Measurements from ENCODE around the gene ARFGAP3. TPM values are rescaled to one million over a fixed set of nuclear protein-coding genes. Genes with fewer than 3 reads are reported as not detected.

Gene ARFGAP3
- polyA plus RNA-seq, 1 experiment, result 79.5 TPM

GRCh38 chr22:42805998-42806830 lies 50.9 kb downstream of the ARFGAP3 start:
- POLR2A ChIA-PET, result no interaction called here
- H3K4me3 ChIP-seq (ENCODE audit: low read depth, low read length), result no peak overlapping the region
- no peaks in the 10 kb centered on the region for H3K27me3 ChIP-seq (ENCODE audit: control insufficient read depth, insufficient read depth, low read length)
- CTCF ChIA-PET, result interaction anchor here (0.8 to 2.4 kb wide), 3 partner anchors 10 to 20 kb away, joined by 4 to 10 read pairs (median 7); no protein-coding TSS in a partner anchor
- TF ChIP-seq, protein P1, sequence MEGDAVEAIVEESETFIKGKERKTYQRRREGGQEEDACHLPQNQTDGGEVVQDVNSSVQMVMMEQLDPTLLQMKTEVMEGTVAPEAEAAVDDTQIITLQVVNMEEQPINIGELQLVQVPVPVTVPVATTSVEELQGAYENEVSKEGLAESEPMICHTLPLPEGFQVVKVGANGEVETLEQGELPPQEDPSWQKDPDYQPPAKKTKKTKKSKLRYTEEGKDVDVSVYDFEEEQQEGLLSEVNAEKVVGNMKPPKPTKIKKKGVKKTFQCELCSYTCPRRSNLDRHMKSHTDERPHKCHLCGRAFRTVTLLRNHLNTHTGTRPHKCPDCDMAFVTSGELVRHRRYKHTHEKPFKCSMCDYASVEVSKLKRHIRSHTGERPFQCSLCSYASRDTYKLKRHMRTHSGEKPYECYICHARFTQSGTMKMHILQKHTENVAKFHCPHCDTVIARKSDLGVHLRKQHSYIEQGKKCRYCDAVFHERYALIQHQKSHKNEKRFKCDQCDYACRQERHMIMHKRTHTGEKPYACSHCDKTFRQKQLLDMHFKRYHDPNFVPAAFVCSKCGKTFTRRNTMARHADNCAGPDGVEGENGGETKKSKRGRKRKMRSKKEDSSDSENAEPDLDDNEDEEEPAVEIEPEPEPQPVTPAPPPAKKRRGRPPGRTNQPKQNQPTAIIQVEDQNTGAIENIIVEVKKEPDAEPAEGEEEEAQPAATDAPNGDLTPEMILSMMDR (IDR thresholded peaks at IDR 0.05; ENCODE audit: insufficient read depth, low read depth, low read length), result no peak
- H3K36me3 ChIP-seq (ENCODE audit: control insufficient read depth, insufficient read depth, low read length), result peaks cover 34% of the 10 kb centered on the region
- no peak for DNase-seq (ENCODE audit: low read depth)

DNA sequence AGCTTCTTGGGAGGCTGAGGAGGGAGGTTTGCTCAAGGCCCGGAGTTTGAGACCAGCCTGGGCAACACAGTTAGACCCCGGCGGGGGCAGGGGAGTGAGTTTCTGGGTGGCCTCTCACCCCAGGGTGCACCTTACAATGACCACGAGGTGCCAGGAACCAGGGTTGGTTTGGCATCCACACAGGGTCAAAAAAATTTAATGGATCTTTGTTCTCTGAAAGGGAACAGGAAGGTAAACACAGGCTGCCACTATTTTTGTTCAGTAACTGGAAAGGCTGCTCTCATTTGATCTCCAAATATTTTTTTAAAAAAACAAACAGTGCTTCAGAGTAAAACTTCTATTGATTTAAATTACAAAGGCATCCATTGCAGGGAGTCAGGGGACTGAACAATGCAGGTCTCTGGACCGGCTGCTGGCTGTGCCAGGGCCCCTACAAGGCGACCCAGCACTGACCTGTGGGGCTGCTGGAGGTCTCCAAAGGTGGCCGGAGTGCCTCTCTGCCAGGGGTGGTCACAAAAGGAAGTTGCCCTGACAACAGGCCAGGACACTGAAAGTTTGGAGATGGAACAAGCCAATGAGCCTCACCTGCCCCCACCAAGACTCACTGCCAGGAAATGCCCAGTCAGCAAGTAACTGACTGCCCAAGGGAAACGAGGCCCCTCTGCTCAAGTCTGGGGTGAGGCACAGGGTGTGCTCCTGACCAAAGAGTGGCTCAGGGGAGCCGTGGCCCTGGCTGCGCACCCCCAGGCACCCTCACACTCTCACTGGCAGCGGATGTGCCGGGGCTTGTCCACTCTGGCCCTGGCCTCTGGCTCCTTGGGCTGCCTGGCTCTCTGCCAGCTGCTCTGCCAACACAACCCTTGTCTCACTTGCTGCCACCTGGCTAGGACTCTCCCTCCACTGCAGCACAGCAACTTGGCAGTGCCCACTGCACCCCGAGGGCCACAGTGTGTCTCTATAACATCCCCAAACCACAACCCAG lies 51.8 kb downstream of the ARFGAP3 start:
- CTCF ChIA-PET, result interaction anchor here (1.0 to 2.4 kb wide), 2 partner anchors 11 to 15 kb away, joined by 4 to 10 read pairs; no protein-coding TSS in a partner anchor
- DNase-seq (ENCODE audit: low read depth), result no peak
- H3K27me3 ChIP-seq (ENCODE audit: control insufficient read depth, insufficient read depth, low read length), result no peaks in the 10 kb centered on the region
- POLR2A ChIA-PET, result no interaction called here
- no peak overlapping the region for H3K4me3 ChIP-seq (ENCODE audit: low read depth, low read length)
- TF ChIP-seq, protein P1 (IDR thresholded peaks at IDR 0.05; ENCODE audit: insufficient read depth, low read depth, low read length), result no peak
- H3K36me3 ChIP-seq (ENCODE audit: control insufficient read depth, insufficient read depth, low read length), result peaks cover 42% of the 10 kb centered on the region

DNA sequence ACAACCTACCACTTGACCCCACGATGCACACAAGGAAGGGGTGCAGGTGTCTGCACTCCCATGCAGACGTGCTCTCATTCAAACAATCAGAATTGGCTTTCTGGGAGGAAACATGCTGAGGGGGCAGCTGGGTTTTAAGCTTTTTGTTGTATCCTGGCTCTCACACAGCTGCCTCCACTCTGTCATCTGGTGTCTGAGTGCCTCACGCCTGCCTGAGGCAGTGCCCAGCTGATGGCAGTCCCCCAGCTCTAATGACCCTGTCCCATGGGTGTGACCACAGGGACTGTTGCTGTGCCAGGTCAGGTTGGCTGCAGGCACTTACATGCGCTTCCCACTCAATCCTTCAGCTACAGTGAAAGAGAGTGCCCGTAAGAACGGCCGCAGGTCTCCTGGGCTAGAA lies 53.7 kb downstream of the ARFGAP3 start:
- H3K36me3 ChIP-seq (ENCODE audit: control insufficient read depth, insufficient read depth, low read length), result peaks cover 45% of the 10 kb centered on the region
- CTCF ChIA-PET, result interaction anchor here (1.0 to 1.2 kb wide), 4 partner anchors 10 to 189 kb away, joined by 3 to 4 read pairs (median 3); partner anchors contain the start of gene POLDIP3

GRCh38 chr22:42801252-42802080 lies 55.6 kb downstream of the ARFGAP3 start:
- TF ChIP-seq, protein P1 (IDR thresholded peaks at IDR 0.05; ENCODE audit: insufficient read depth, low read depth, low read length), result no peak
- Histone ChIP-seq H3K27me3 (ENCODE audit: control insufficient read depth, insufficient read depth, low read length) (no peaks in the 10 kb centered on the region), H3K36me3 (ENCODE audit: control insufficient read depth, insufficient read depth, low read length) (peaks cover 48% of the 10 kb centered on the region), H3K4me3 (ENCODE audit: low read depth, low read length) (no peak overlapping the region)
- ChIA-PET CTCF (interaction anchor here (0.7 to 1.3 kb wide), 3 partner anchors 12 to 290 kb away, joined by 3 read pairs; no protein-coding TSS in a partner anchor), POLR2A (no interaction called here)
- DNase-seq (ENCODE audit: low read depth), result no peak

More for the DNA sequence above, 53.7 kb downstream of the ARFGAP3 start:
- DNase-seq (ENCODE audit: low read depth), result no peak
- TF ChIP-seq, protein P1 (IDR thresholded peaks at IDR 0.05; ENCODE audit: insufficient read depth, low read depth, low read length), result no peak
- no peaks in the 10 kb centered on the region for H3K27me3 ChIP-seq (ENCODE audit: control insufficient read depth, insufficient read depth, low read length)
- no peak overlapping the region for H3K4me3 ChIP-seq (ENCODE audit: low read depth, low read length)
- POLR2A ChIA-PET, result no interaction called here

Measured in BJ (cell line).